H1 (cell line): Measurements from ENCODE around the gene SULT2B1. TPM values are rescaled to one million over a fixed set of nuclear protein-coding genes. Genes with fewer than 3 reads are reported as not detected.

Experiments
- CTCF ChIA-PET: fragments of 300-600 bp; sonication (Branson Sonifier 250); formaldehyde crosslinking; loops from one replicate; lab custom pipeline; 2021; ENCODE audit not compliant: partially characterized antibody; lab: Charles Lee
- POLR2A ChIA-PET: fragments of 300-600 bp; sonication (Branson Sonifier 250); formaldehyde crosslinking; loops from one replicate; lab custom pipeline; 2021; ENCODE audit warnings: inconsistent platforms; ENCODE audit not compliant: partially characterized antibody; lab: Charles Lee
- DNase-seq, 2 experiments: peaks; one replicate each; pipeline versions ENCODE4 v3.0.0 to v3.0.0-alpha.2; 2010 to 2022; ENCODE audit warnings: low spot score in 2 of 2, low read depth in 1 of 2, mixed read lengths in 1 of 2
- FAIRE-seq: peaks from 2 replicates; lab custom pipeline; 2011; peaks lifted over from hg19 to GRCh38; lab: Jason Lieb, UNC
- H2AFZ ChIP-seq: 2 replicates; pipeline ENCODE4 v1.8.1; 2012; ENCODE audit warnings: low read length, inconsistent platforms
- H2AK5ac ChIP-seq: 2 replicates; pipeline ENCODE4 v1.6.1; 2013; ENCODE audit warnings: low read depth, low read length
- H2BK120ac ChIP-seq: replicated peaks from 2 replicates; pipeline ENCODE3; 2013; ENCODE audit warnings: low read depth, low read length, inconsistent platforms
- H2BK12ac ChIP-seq: 2 replicates; pipeline ENCODE4 v1.6.1; 2013; ENCODE audit warnings: low read depth, low read length
- H2BK15ac ChIP-seq: 2 replicates; pipeline ENCODE4 v1.6.1; 2013; ENCODE audit warnings: low read length
- H2BK20ac ChIP-seq: 2 replicates; pipeline ENCODE4 v1.6.1; 2013; ENCODE audit warnings: low read length
- H2BK5ac ChIP-seq: 2 replicates; pipeline ENCODE4 v1.6.1; 2013; ENCODE audit warnings: low read depth, low read length
- H3K14ac ChIP-seq: 2 replicates; pipeline ENCODE4 v1.6.1; 2013; ENCODE audit warnings: inconsistent platforms; ENCODE audit not compliant: insufficient read length
- H3K18ac ChIP-seq: 2 replicates; pipeline ENCODE4 v1.6.1; 2013; ENCODE audit warnings: low read length; ENCODE audit errors: extremely low read depth
- H3K23ac ChIP-seq: 2 replicates; pipeline ENCODE4 v1.6.1; 2013; ENCODE audit warnings: inconsistent platforms; ENCODE audit not compliant: insufficient read length
- H3K23me2 ChIP-seq: 2 replicates; pipeline ENCODE4 v1.6.1; 2013; ENCODE audit warnings: low read depth, low read length
- H3K27ac ChIP-seq: 2 replicates; pipeline ENCODE4 v1.6.1; 2011; ENCODE audit warnings: low read depth, low read length, inconsistent platforms
- H3K27me3 ChIP-seq, 4 experiments: replicated peaks in 1 of 4; 1 replicate in 1 of 4; 2 replicates in 3 of 4; pipeline versions ENCODE4 v1.6.1 to v1.8.1; 2011 to 2013; ENCODE audit warnings: low read length in 3 of 4, mild to moderate bottlenecking in 3 of 4, inconsistent platforms in 2 of 4, mixed read lengths in 2 of 4, moderate library complexity in 1 of 4; ENCODE audit not compliant: control insufficient read depth in 3 of 4, insufficient read depth in 3 of 4; ENCODE audit errors: extremely low read depth in 1 of 4
- H3K36me3 ChIP-seq, 4 experiments: 2 replicates each; pipeline versions ENCODE4 v1.6.1 to v1.8.1; 2011 to 2013; ENCODE audit warnings: mild to moderate bottlenecking in 4 of 4, low read length in 3 of 4, moderate library complexity in 2 of 4, control low read depth in 1 of 4, inconsistent platforms in 1 of 4; ENCODE audit not compliant: insufficient read depth in 4 of 4, control insufficient read depth in 2 of 4
- H3K4ac ChIP-seq: replicated peaks from 2 replicates; pipeline ENCODE3; 2013; ENCODE audit warnings: low read length, low read depth, mixed read lengths, inconsistent platforms; ENCODE audit not compliant: insufficient read length
- H3K4me1 ChIP-seq, 4 experiments: replicated peaks in 1 of 4; 1 replicate in 1 of 4; 2 replicates in 3 of 4; pipeline versions ENCODE4 v1.6.1 to v1.8.1; 2011 to 2013; ENCODE audit warnings: low read length in 3 of 4, inconsistent platforms in 2 of 4, mixed read lengths in 1 of 4; ENCODE audit not compliant: insufficient read depth in 4 of 4, control insufficient read depth in 3 of 4
- H3K4me2 ChIP-seq, 2 experiments: 2 replicates each; pipeline versions ENCODE4 v1.6.1 to v1.8.1; 2011 to 2013; ENCODE audit warnings: low read depth in 2 of 2, low read length in 2 of 2, control low read depth in 1 of 2, inconsistent platforms in 1 of 2, mild to moderate bottlenecking in 1 of 2; ENCODE audit not compliant: insufficient read depth in 1 of 2
- H3K4me3 ChIP-seq, 4 experiments: fragments of 200-600, 300-600 bp in 1 of 4; sonication (generic), shearing (Covaris generic), sonication (Bioruptor Twin) in 1 of 4; 2 replicates each; pipeline versions ENCODE4 v1.5.1 to v1.8.1; 2011 to 2016; ENCODE audit warnings: low read length in 4 of 4, low read depth in 3 of 4, control low read depth in 2 of 4, inconsistent platforms in 2 of 4, mild to moderate bottlenecking in 2 of 4, mixed read lengths in 1 of 4, moderate library complexity in 1 of 4; ENCODE audit not compliant: insufficient read depth in 2 of 4; ENCODE audit errors: extremely low read depth in 1 of 4
- H3K56ac ChIP-seq: replicated peaks from 2 replicates; pipeline ENCODE3; 2013; ENCODE audit warnings: low read depth, mild to moderate bottlenecking, mixed read lengths, low read length, inconsistent platforms; ENCODE audit not compliant: insufficient read length
- H3K79me1 ChIP-seq: 2 replicates; pipeline ENCODE4 v1.6.1; 2013; ENCODE audit warnings: low read depth, low read length, control low read depth
- H3K79me2 ChIP-seq, 2 experiments: 2 replicates each; pipeline versions ENCODE4 v1.6.1 to v1.8.1; 2012 to 2013; ENCODE audit warnings: low read length in 2 of 2, mild to moderate bottlenecking in 2 of 2, inconsistent platforms in 1 of 2; ENCODE audit not compliant: insufficient read depth in 2 of 2, control insufficient read depth in 1 of 2
- H3K9ac ChIP-seq, 4 experiments: replicated peaks in 1 of 4; 1 replicate in 1 of 4; 2 replicates in 3 of 4; pipeline versions ENCODE4 v1.6.1 to v1.8.1; 2011 to 2013; ENCODE audit warnings: low read depth in 3 of 4, low read length in 3 of 4, control low read depth in 2 of 4, mild to moderate bottlenecking in 2 of 4, moderate library complexity in 2 of 4, inconsistent platforms in 1 of 4; ENCODE audit errors: extremely low read depth in 1 of 4
- H3K9me3 ChIP-seq, 2 experiments: 2 replicates each; pipeline versions ENCODE4 v1.6.1 to v1.8.1; 2012 to 2013; ENCODE audit warnings: mild to moderate bottlenecking in 2 of 2, moderate library complexity in 2 of 2, control low read depth in 1 of 2, inconsistent platforms in 1 of 2, low read depth in 1 of 2, low read length in 1 of 2, mixed read lengths in 1 of 2; ENCODE audit not compliant: insufficient read depth in 2 of 2
- H4K20me1 ChIP-seq, 2 experiments: replicated peaks in 1 of 2; 2 replicates each; pipeline versions ENCODE3 to v1.8.1; 2011 to 2013; ENCODE audit warnings: inconsistent platforms in 2 of 2, low read length in 2 of 2, mild to moderate bottlenecking in 1 of 2; ENCODE audit not compliant: insufficient read depth in 2 of 2, control insufficient read depth in 1 of 2
- H4K5ac ChIP-seq: 2 replicates; pipeline ENCODE4 v1.6.1; 2013; ENCODE audit warnings: low read length, low read depth, mixed read lengths, inconsistent platforms; ENCODE audit not compliant: insufficient read length
- H4K8ac ChIP-seq: 2 replicates; pipeline ENCODE4 v1.8.0; 2013; ENCODE audit warnings: mild to moderate bottlenecking, moderate library complexity, low read length, inconsistent platforms; ENCODE audit not compliant: insufficient read depth; ENCODE audit errors: extremely low read depth
- H4K91ac ChIP-seq: replicated peaks from 2 replicates; pipeline ENCODE3; 2013; ENCODE audit warnings: low read length, mixed read lengths, inconsistent platforms; ENCODE audit not compliant: insufficient read length
- CBX8 ChIP-seq: fragments of 300-800, 300-1000 bp; sonication (generic); IDR thresholded peaks from 2 replicates; pipeline ENCODE4 v1.7.1; 2016; ENCODE audit warnings: low read depth, low read length, borderline replicate concordance
- CTBP2 ChIP-seq: IDR thresholded peaks from 2 replicates; pipeline ENCODE4 v1.7.0; 2011; ENCODE audit warnings: borderline replicate concordance, mild to moderate bottlenecking, moderate library complexity, mixed read lengths, low read length; ENCODE audit not compliant: insufficient read depth, insufficient read length
- EZH2 ChIP-seq: fragments of 200-600 bp; sonication (generic); IDR thresholded peaks from 2 replicates; pipeline ENCODE4 v1.7.1; 2012; ENCODE audit warnings: low read depth, mild to moderate bottlenecking, moderate library complexity, low read length, inconsistent platforms; ENCODE audit not compliant: severe bottlenecking
- JUND ChIP-seq: IDR thresholded peaks from 2 replicates; pipeline ENCODE4 v1.6.1; 2011; ENCODE audit warnings: mild to moderate bottlenecking, improper control_type of control experiment, low read length
- RAD21 ChIP-seq, 2 experiments: IDR thresholded peaks in 1 of 2; conservative IDR thresholded peaks in 1 of 2; 2 replicates each; pipeline ENCODE4 v1.6.1; 2011; ENCODE audit warnings: low read depth in 2 of 2, low read length in 2 of 2, improper control_type of control experiment in 1 of 2, inconsistent platforms in 1 of 2, mild to moderate bottlenecking in 1 of 2, moderate library complexity in 1 of 2
- RFX5 ChIP-seq: IDR thresholded peaks from 2 replicates; pipeline ENCODE4 v1.6.1; 2011; ENCODE audit warnings: low read depth, low read length, improper control_type of control experiment, borderline replicate concordance
- SIX5 ChIP-seq: IDR thresholded peaks from 2 replicates; pipeline ENCODE4 v1.6.1; 2011; ENCODE audit warnings: mild to moderate bottlenecking, low read depth, low read length
- TEAD4 ChIP-seq: IDR thresholded peaks from 2 replicates; pipeline ENCODE4 v1.6.1; 2012; ENCODE audit warnings: low read depth, low read length, inconsistent platforms, mixed read lengths
- YY1 ChIP-seq: IDR thresholded peaks from 2 replicates; pipeline ENCODE4 v1.6.1; 2011; ENCODE audit warnings: low read depth, mild to moderate bottlenecking, low read length
- polyA plus RNA-seq, 7 experiments: library from polyadenylated mRNA; depleted of rRNA in 3 of 7; stranded (reverse) in 5 of 7; unstranded in 2 of 7; fragments of >200 nt in 5 of 7; fragments of 200-250 nt in 2 of 7; gene quantifications; 1 replicate in 5 of 7; 2 replicates in 1 of 7; 4 replicates in 1 of 7; pipeline versions ENCODE4 v1.2.1 to v1.2.3, GENCODE V29; 2011 to 2013; ENCODE audit warnings: missing spikeins in 2 of 7, mixed read lengths in 2 of 7
- total RNA-seq: library from RNA; stranded (reverse); fragmentation: NEBNext Ultra II Directional; extraction: Animal tissue kit (Norgen Biotek cat#: 25700); gene quantifications from 2 replicates; pipeline ENCODE4 v1.2.1, GENCODE V29; 2021
- TF ChIP-seq, protein P1 (sequence below): IDR thresholded peaks from 2 replicates; pipeline ENCODE4 v1.6.1; 2011; ENCODE audit warnings: low read length, improper control_type of control experiment
- TF ChIP-seq, protein P2 (sequence below): IDR thresholded peaks from 2 replicates; pipeline ENCODE4 v1.6.1; 2012; ENCODE audit warnings: low read length, inconsistent platforms

Gene SULT2B1
- total and polyA plus RNA-seq, 2 of the 8 experiments (the other 6 are each of a cell fraction or from before 2014, with no cell fraction given): 1.5 to 2.6 TPM

DNA sequence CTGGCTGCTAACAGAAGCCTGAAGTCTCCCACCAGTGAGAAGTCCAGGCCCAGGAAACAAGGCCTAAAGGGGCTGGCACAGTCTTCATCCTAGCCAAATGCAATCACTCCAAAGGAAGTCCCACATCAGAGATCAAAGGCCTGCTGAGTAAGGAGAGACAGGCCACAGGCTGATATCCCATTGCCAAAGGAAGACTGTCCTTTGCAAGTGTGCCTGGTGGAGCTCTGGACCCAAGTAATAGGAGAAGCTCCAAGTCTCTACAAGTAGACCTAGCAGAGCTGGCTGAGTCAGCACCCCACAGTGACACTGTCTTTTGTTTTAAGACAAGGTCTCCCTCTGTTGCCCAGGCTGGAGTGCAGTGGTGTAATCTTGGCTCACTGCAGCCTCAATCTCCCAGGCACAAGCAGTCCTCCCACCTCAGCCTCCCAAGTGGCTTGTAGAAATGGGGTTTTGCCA, 80.7 kb downstream of the SULT2B1 start:
- Histone ChIP-seq H4K20me1 (peaks cover 0 to 8% of the 10 kb centered on the region in 2 experiments), H2BK120ac (no peak overlapping the region), H2BK20ac (no peak overlapping the region), H2AK5ac (no peak overlapping the region), H2BK15ac (0 out of 2 replicates have a peak overlapping the region, but pooled peaks have one; percentile 21), H3K27me3 (peaks cover 0 to 2% (median 0%) of the 10 kb centered on the region in 4 experiments; a peak in 2 of 7 replicates), H2AFZ (no peak overlapping the region), H3K79me2 (no peaks in the 10 kb centered on the region), H3K4me2 (no peak overlapping the region), H3K23me2 (peaks cover 26% of the 10 kb centered on the region), H3K4me1 (peaks cover 4 to 29% (median 22%) of the 10 kb centered on the region in 4 experiments), H2BK5ac (no peak overlapping the region), H4K8ac (no peak overlapping the region), H3K27ac (no peak overlapping the region), H3K14ac (no peak overlapping the region), H3K56ac (no peak overlapping the region), H3K36me3 (0 out of 8 replicates have a peak, but pooled peaks cover 0 to 5% (median 0%) of the 10 kb centered on the region in 4 experiments), H4K5ac (no peak overlapping the region), H3K9me3 (no peaks in the 10 kb centered on the region), H3K18ac (no peak overlapping the region), H4K91ac (no peak overlapping the region), H3K4me3 (no peak overlapping the region), H3K79me1 (no peaks in the 10 kb centered on the region), H3K4ac (no peak overlapping the region), H3K23ac (no peak overlapping the region), H2BK12ac (no peak overlapping the region), H3K9ac (no peak overlapping the region)
- TF ChIP-seq, protein P1, sequence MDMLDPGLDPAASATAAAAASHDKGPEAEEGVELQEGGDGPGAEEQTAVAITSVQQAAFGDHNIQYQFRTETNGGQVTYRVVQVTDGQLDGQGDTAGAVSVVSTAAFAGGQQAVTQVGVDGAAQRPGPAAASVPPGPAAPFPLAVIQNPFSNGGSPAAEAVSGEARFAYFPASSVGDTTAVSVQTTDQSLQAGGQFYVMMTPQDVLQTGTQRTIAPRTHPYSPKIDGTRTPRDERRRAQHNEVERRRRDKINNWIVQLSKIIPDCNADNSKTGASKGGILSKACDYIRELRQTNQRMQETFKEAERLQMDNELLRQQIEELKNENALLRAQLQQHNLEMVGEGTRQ: no peak
- TF ChIP-seq, protein P2, sequence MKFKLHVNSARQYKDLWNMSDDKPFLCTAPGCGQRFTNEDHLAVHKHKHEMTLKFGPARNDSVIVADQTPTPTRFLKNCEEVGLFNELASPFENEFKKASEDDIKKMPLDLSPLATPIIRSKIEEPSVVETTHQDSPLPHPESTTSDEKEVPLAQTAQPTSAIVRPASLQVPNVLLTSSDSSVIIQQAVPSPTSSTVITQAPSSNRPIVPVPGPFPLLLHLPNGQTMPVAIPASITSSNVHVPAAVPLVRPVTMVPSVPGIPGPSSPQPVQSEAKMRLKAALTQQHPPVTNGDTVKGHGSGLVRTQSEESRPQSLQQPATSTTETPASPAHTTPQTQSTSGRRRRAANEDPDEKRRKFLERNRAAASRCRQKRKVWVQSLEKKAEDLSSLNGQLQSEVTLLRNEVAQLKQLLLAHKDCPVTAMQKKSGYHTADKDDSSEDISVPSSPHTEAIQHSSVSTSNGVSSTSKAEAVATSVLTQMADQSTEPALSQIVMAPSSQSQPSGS: no peak
- TF ChIP-seq YY1 (no peak), SIX5 (no peak), JUND (no peak), TEAD4 (no peak), CBX8 (no peak), EZH2 (no peak), RAD21 (IDR thresholded peaks at IDR 0.05 in 1 of 2, conservative IDR thresholded peaks at IDR 0.05 in 1 of 2; ENCODE audit: low read depth in 2 of 2, low read length in 2 of 2) (no peak), CTBP2 (no peak), RFX5 (no peak)
- CTCF ChIA-PET: interaction anchor here (0.8 to 1.9 kb wide), 7 partner anchors 11 to 210 kb away, joined by 3 to 7 read pairs (median 3); partner anchors contain the start of gene CA11
- DNase-seq (no peak), FAIRE-seq (no peak)
- POLR2A ChIA-PET: interaction anchor here (0.8 to 30.9 kb wide), 4 partner anchors 13 to 277 kb away, joined by 3 to 788 read pairs (median 7); partner anchors contain the start of genes CA11, FAM83E, RPL18 and SPACA4
